Measurements from ENCODE around the gene ANKRD55. TPM values are rescaled to one million over a fixed set of nuclear protein-coding genes. Genes with fewer than 3 reads are reported as not detected.
A peak's percentile ranks its signal among the peaks of the same experiment; 100 is the strongest.

ANKRD55 gene
- total RNA-seq, 2 experiments from 2014 or later, result 9.7 to 10.2 TPM

- H3K27ac ChIP-seq (ENCODE audit: low read depth in 1 of 2, low read length in 2 of 2), result peak overlapping the region in 1 of 2 donors; percentile 25
- no peaks in the 10 kb centered on the region for H3K27me3 Mint-ChIP-seq
- peaks cover 86% of the 10 kb centered on the region for H3K4me1 Mint-ChIP-seq (ENCODE audit: low read depth)
- ChIA-PET POLR2A (interaction anchor here (1.0 to 6.3 kb wide), 7 partner anchors 9 to 111 kb away, joined by 4 to 54 read pairs (median 11); partner anchors contain the start of gene IL6ST), CTCF (no interaction called here)
- intact Hi-C loops (cut with DNase I, micrococcal nuclease), result no loop called here
- no peak for TF ChIP-seq CTCF (IDR thresholded peaks at IDR 0.05)
- H3K27ac Mint-ChIP-seq, result peak overlapping the region; percentile 88
- no peaks in the 10 kb centered on the region for H3K27me3 ChIP-seq (ENCODE audit: control insufficient read depth in 1 of 2, insufficient read depth in 2 of 2, low read length in 2 of 2)
- ATAC-seq (ENCODE audit: poor library complexity), result no peak
- no peaks in the 10 kb centered on the region for H3K36me3 ChIP-seq (ENCODE audit: insufficient read depth, low read length)
- H3K9me3 ChIP-seq (ENCODE audit: control insufficient read depth in 1 of 2, insufficient read depth in 1 of 2, low read length in 2 of 2), result no peaks in the 10 kb centered on the region
- H3K36me3 Mint-ChIP-seq (ENCODE audit: low read depth), result peaks cover 9% of the 10 kb centered on the region
- no peak overlapping the region for H3K4me3 Mint-ChIP-seq
- H3K4me1 ChIP-seq (ENCODE audit: insufficient read depth, low read length), result peaks cover 69% of the 10 kb centered on the region
- H3K4me3 ChIP-seq (ENCODE audit: low read length), result no peak overlapping the region
- H3K9me3 Mint-ChIP-seq, result no peaks in the 10 kb centered on the region
- no peak for DNase-seq
Measured at GRCh38 chr5:56093970-56094369, 139.2 kb downstream of the ANKRD55 start.

- peaks cover 52% of the 10 kb centered on the region for H3K4me1 ChIP-seq (ENCODE audit: insufficient read depth, low read length)
- POLR2A ChIA-PET, result interaction anchor here (1.4 to 6.3 kb wide), 4 partner anchors 8 to 99 kb away, joined by 3 to 54 read pairs (median 11); partner anchors contain the start of gene IL6ST
Measured at GRCh38 chr5:56092115-56092514, 141.0 kb downstream of the ANKRD55 start.

GRCh38 chr5:56091664-56092063, 141.5 kb downstream of the ANKRD55 start:
- Mint-ChIP-seq H3K36me3 (ENCODE audit: low read depth) (no peaks in the 10 kb centered on the region), H3K4me1 (ENCODE audit: low read depth) (peaks cover 75% of the 10 kb centered on the region), H3K27me3 (no peaks in the 10 kb centered on the region), H3K4me3 (peak overlapping the region; percentile 42), H3K27ac (peak overlapping the region; percentile 69), H3K9me3 (no peaks in the 10 kb centered on the region)
- ATAC-seq (ENCODE audit: poor library complexity) (no peak), DNase-seq (no peak)
- CTCF ChIA-PET, result no interaction called here
- POLR2A ChIA-PET, result interaction anchor here (0.9 to 6.3 kb wide), 7 partner anchors 9 to 98 kb away, joined by 3 to 54 read pairs (median 6); partner anchors contain the start of gene IL6ST
- H3K9me3 ChIP-seq (ENCODE audit: control insufficient read depth in 1 of 2, insufficient read depth in 1 of 2, low read length in 2 of 2), result no peaks in the 10 kb centered on the region
- no peak overlapping the region for H3K4me3 ChIP-seq (ENCODE audit: low read length)
- no peaks in the 10 kb centered on the region for H3K27me3 ChIP-seq (ENCODE audit: control insufficient read depth in 1 of 2, insufficient read depth in 2 of 2, low read length in 2 of 2)
- peak overlapping the region; percentile 5 to 31 for H3K27ac ChIP-seq (ENCODE audit: low read depth in 1 of 2, low read length in 2 of 2)
- H3K36me3 ChIP-seq (ENCODE audit: insufficient read depth, low read length), result no peaks in the 10 kb centered on the region
- no peak for TF ChIP-seq CTCF (IDR thresholded peaks at IDR 0.05)
- intact Hi-C loops (cut with DNase I, micrococcal nuclease), result no loop called here
- peaks cover 52% of the 10 kb centered on the region for H3K4me1 ChIP-seq (ENCODE audit: insufficient read depth, low read length)

More at GRCh38 chr5:56092115-56092514, 141.0 kb downstream of the ANKRD55 start:
- Mint-ChIP-seq H3K4me3 (peak overlapping the region; percentile 66), H3K4me1 (ENCODE audit: low read depth) (peaks cover 77% of the 10 kb centered on the region), H3K9me3 (no peaks in the 10 kb centered on the region), H3K36me3 (ENCODE audit: low read depth) (peaks cover under 1% of the 10 kb centered on the region), H3K27me3 (no peaks in the 10 kb centered on the region), H3K27ac (peak overlapping the region; percentile 69)
- Histone ChIP-seq H3K4me3 (ENCODE audit: low read length) (no peak overlapping the region), H3K36me3 (ENCODE audit: insufficient read depth, low read length) (no peaks in the 10 kb centered on the region), H3K27me3 (ENCODE audit: control insufficient read depth in 1 of 2, insufficient read depth in 2 of 2, low read length in 2 of 2) (no peaks in the 10 kb centered on the region), H3K27ac (ENCODE audit: low read depth in 1 of 2, low read length in 2 of 2) (peak overlapping the region; percentile 3 to 5), H3K9me3 (ENCODE audit: control insufficient read depth in 1 of 2, insufficient read depth in 1 of 2, low read length in 2 of 2) (no peaks in the 10 kb centered on the region)
- DNase-seq (peak in 1 of 14 experiments; percentile 49), ATAC-seq (ENCODE audit: poor library complexity) (no peak)
- TF ChIP-seq CTCF (IDR thresholded peaks at IDR 0.05), result no peak
- CTCF ChIA-PET, result no interaction called here
- intact Hi-C loops (cut with DNase I, micrococcal nuclease), result no loop called here
